ENCODE results near the gene MYCN. TPM values are rescaled to one million over a fixed set of nuclear protein-coding genes. Genes with fewer than 3 reads are reported as not detected.

The MYCN gene
- total RNA-seq, 1 experiment from 2014 or later, result 68.3 TPM

DNA sequence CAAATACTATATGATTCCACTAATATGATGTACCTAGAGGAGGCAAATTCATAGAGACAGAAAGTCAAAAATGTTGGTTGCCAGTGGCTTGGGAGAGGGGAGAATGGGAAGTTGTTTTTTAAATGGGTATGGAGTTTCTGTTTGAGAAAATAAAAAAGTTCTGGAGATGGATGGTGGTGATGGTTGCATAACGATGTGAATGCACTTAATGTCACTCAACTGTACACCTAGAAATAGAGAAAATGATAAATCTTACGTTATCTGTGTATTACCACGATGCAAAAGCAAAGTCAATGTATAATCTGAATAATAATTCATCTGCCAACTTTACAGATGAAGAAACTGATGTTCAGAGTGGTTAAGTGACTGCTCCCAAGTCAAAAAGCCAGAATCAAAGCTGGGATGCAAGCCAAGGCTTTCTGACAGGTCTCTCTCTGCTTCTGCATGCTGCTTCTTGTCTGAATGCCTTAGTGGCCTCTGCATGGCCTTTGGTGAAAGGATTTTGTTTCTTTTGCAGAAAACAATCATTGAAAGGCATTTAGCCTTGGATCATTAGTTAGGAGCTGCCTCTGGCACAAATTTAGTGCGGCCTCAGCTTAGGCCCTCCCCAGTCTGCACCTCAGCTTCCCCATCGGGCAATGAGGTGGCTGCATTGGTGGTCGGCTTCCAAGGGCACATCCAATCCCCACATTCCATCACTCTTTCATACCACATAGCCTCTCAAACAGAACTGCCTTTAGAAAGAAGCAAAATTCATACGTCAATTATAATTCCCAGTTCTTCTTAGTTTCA, 46.5 kb upstream of the MYCN start (continued):
- TF ChIP-seq, protein P1, sequence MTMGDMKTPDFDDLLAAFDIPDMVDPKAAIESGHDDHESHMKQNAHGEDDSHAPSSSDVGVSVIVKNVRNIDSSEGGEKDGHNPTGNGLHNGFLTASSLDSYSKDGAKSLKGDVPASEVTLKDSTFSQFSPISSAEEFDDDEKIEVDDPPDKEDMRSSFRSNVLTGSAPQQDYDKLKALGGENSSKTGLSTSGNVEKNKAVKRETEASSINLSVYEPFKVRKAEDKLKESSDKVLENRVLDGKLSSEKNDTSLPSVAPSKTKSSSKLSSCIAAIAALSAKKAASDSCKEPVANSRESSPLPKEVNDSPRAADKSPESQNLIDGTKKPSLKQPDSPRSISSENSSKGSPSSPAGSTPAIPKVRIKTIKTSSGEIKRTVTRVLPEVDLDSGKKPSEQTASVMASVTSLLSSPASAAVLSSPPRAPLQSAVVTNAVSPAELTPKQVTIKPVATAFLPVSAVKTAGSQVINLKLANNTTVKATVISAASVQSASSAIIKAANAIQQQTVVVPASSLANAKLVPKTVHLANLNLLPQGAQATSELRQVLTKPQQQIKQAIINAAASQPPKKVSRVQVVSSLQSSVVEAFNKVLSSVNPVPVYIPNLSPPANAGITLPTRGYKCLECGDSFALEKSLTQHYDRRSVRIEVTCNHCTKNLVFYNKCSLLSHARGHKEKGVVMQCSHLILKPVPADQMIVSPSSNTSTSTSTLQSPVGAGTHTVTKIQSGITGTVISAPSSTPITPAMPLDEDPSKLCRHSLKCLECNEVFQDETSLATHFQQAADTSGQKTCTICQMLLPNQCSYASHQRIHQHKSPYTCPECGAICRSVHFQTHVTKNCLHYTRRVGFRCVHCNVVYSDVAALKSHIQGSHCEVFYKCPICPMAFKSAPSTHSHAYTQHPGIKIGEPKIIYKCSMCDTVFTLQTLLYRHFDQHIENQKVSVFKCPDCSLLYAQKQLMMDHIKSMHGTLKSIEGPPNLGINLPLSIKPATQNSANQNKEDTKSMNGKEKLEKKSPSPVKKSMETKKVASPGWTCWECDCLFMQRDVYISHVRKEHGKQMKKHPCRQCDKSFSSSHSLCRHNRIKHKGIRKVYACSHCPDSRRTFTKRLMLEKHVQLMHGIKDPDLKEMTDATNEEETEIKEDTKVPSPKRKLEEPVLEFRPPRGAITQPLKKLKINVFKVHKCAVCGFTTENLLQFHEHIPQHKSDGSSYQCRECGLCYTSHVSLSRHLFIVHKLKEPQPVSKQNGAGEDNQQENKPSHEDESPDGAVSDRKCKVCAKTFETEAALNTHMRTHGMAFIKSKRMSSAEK (CRISPR knock-in tag; IDR thresholded peaks at IDR 0.05; ENCODE audit: borderline replicate concordance), result no peak
- TF ChIP-seq ZNF219 (CRISPR knock-in tag; IDR thresholded peaks at IDR 0.05; ENCODE audit: borderline replicate concordance) (no peak), FOXP1 (CRISPR knock-in tag; IDR thresholded peaks at IDR 0.05; ENCODE audit: borderline replicate concordance) (no peak), SMAD3 (CRISPR knock-in tag; IDR thresholded peaks at IDR 0.05; ENCODE audit: borderline replicate concordance) (no peak), TEAD1 (CRISPR knock-in tag; IDR thresholded peaks at IDR 0.05) (no peak)
- TF ChIP-seq, protein P2, sequence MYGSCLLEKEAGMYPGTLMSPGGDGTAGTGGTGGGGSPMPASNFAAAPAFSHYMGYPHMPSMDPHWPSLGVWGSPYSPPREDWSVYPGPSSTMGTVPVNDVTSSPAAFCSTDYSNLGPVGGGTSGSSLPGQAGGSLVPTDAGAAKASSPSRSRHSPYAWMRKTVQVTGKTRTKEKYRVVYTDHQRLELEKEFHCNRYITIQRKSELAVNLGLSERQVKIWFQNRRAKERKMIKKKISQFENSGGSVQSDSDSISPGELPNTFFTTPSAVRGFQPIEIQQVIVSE (CRISPR knock-in tag; IDR thresholded peaks at IDR 0.05; ENCODE audit: borderline replicate concordance), result no peak

DNA sequence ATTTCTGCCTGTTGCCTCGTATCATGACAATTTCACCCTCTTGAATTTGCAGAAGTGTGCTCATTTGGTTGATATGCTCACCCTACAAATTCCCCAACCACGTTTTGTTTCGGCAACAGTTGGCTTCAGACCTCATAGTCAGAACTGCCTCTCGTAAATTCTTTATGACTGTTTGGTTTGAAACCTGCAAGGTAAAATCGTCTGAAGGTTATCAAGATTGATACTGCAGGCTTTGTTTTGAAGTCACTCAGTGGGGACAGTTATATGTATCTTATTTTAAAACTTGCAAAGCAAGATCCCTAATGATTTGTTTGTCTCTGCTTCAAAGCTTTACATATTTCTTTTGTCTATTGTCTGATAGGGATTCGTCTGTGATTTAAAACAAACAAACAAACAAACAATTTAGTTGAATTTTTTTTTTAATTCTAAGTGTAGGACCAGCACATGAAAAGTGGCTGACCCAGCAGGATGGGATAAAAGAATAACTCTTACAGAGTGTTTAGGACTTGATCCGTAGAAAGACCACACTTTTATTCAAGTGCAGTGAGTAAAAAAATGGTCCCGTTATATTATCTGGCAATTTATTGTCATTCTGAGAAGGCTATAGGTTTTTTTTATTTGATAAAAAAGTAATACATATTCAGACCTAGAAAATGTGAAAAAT, 45.7 kb upstream of the MYCN start:
- ATAC-seq (no peak), DNase-seq (ENCODE audit: low spot score) (no peak)
- no peak for TF ChIP-seq ESRRA (CRISPR knock-in tag; IDR thresholded peaks at IDR 0.05; ENCODE audit: borderline replicate concordance)
- TF ChIP-seq, protein P3, sequence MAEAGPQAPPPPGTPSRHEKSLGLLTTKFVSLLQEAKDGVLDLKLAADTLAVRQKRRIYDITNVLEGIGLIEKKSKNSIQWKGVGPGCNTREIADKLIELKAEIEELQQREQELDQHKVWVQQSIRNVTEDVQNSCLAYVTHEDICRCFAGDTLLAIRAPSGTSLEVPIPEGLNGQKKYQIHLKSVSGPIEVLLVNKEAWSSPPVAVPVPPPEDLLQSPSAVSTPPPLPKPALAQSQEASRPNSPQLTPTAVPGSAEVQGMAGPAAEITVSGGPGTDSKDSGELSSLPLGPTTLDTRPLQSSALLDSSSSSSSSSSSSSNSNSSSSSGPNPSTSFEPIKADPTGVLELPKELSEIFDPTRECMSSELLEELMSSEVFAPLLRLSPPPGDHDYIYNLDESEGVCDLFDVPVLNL (CRISPR knock-in tag; IDR thresholded peaks at IDR 0.05; ENCODE audit: borderline replicate concordance, low read depth), result no peak
- TF ChIP-seq MXD4 (CRISPR knock-in tag; IDR thresholded peaks at IDR 0.05; ENCODE audit: borderline replicate concordance), result no peak
- TF ChIP-seq, protein P4, sequence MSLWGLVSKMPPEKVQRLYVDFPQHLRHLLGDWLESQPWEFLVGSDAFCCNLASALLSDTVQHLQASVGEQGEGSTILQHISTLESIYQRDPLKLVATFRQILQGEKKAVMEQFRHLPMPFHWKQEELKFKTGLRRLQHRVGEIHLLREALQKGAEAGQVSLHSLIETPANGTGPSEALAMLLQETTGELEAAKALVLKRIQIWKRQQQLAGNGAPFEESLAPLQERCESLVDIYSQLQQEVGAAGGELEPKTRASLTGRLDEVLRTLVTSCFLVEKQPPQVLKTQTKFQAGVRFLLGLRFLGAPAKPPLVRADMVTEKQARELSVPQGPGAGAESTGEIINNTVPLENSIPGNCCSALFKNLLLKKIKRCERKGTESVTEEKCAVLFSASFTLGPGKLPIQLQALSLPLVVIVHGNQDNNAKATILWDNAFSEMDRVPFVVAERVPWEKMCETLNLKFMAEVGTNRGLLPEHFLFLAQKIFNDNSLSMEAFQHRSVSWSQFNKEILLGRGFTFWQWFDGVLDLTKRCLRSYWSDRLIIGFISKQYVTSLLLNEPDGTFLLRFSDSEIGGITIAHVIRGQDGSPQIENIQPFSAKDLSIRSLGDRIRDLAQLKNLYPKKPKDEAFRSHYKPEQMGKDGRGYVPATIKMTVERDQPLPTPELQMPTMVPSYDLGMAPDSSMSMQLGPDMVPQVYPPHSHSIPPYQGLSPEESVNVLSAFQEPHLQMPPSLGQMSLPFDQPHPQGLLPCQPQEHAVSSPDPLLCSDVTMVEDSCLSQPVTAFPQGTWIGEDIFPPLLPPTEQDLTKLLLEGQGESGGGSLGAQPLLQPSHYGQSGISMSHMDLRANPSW (CRISPR knock-in tag; conservative IDR thresholded peaks at IDR 0.05; ENCODE audit: low read depth), result no peak
- TF ChIP-seq, protein P5, sequence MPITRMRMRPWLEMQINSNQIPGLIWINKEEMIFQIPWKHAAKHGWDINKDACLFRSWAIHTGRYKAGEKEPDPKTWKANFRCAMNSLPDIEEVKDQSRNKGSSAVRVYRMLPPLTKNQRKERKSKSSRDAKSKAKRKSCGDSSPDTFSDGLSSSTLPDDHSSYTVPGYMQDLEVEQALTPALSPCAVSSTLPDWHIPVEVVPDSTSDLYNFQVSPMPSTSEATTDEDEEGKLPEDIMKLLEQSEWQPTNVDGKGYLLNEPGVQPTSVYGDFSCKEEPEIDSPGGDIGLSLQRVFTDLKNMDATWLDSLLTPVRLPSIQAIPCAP (CRISPR knock-in tag; IDR thresholded peaks at IDR 0.05), result no peak
- no peak for TF ChIP-seq KAT7 (CRISPR knock-in tag; IDR thresholded peaks at IDR 0.05; ENCODE audit: borderline replicate concordance)
- no peak for TF ChIP-seq FOXP1 (CRISPR knock-in tag; IDR thresholded peaks at IDR 0.05; ENCODE audit: borderline replicate concordance)
- no peak for TF ChIP-seq TP53 (CRISPR knock-in tag; IDR thresholded peaks at IDR 0.05)
- no peak for TF ChIP-seq PRRX2 (CRISPR knock-in tag; IDR thresholded peaks at IDR 0.05)
- no peak for TF ChIP-seq JUN (CRISPR knock-in tag; IDR thresholded peaks at IDR 0.05)
- Mint-ChIP-seq H3K4me3 (no peak overlapping the region), H3K4me1 (peaks cover 71% of the 10 kb centered on the region), H3K27me3 (ENCODE audit: low read depth) (peaks cover 6% of the 10 kb centered on the region), H3K9me3 (peaks cover 24% of the 10 kb centered on the region), H3K36me3 (peaks cover 16% of the 10 kb centered on the region; the same call in 1 of the 2 replicates), H3K27ac (0 out of 2 replicates have a peak overlapping the region, but pooled peaks have one; percentile 50)
- ChIA-PET POLR2A (no interaction called here), CTCF (no interaction called here)

Measured in WTC11 (cell line).